Measurements from ENCODE around the gene CEP68.

DNA sequence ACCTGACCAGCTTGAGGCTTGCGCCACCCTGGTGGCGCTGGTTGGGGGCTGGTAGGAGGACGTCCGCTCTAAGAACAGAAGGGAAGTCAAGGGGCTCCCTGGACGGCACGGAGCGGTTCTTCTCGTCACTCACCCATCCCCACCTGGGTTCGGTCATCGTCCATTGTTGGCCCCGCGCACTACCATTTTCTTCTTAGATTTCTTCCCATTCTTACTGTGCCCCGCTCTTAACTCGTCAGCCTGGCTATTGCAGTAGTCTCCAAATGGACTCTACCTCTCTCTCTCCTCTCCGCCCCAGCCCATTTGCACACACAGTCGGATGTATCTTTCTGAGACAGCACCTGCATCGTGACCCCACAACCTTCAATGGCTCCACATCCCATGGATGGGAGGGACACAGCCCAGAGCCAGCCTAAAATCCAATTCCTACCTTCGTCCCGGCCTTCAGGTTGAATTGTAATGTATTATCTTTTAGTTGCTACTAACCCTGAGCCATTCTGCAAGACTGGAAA, 74.5 kb downstream of the CEP68 start:
- TF ChIP-seq CTCF (IDR thresholded peaks at IDR 0.05) (peak in 1 of 7 experiments; percentile 3), POLR2AphosphoS5 (IDR thresholded peaks at IDR 0.05) (no peak), EP300 (IDR thresholded peaks at IDR 0.05) (no peak)
